AG04450 (cell line): ENCODE measurements around the gene CELA3A. TPM values are rescaled to one million over a fixed set of nuclear protein-coding genes. Genes with fewer than 3 reads are reported as not detected.

Source experiments
- CTCF ChIA-PET: fragments of 300-600, 350-600 bp; formaldehyde crosslinking; extraction: SDS; loops from one replicate; lab custom pipeline; 2022; ENCODE audit warnings: antibody characterized with exemption, inconsistent platforms; lab: Charles Lee
- POLR2A ChIA-PET: fragments of 350-600 bp; formaldehyde crosslinking; extraction: SDS; loops from one replicate; lab custom pipeline; 2021; ENCODE audit warnings: antibody characterized with exemption, inconsistent platforms; lab: Yijun Ruan, JAX
- DNase-seq: peaks from one replicate; pipeline ENCODE4 v3.0.0-alpha.2; 2011; ENCODE audit warnings: low read depth, low spot score
- H3K27ac ChIP-seq: one replicate; pipeline ENCODE4 v1.5.1; 2012; ENCODE audit warnings: low read depth, low read length, control low read depth
- H3K27me3 ChIP-seq: one replicate; pipeline ENCODE4 v1.6.0; 2012; ENCODE audit warnings: low read length; ENCODE audit not compliant: control insufficient read depth, insufficient read depth
- H3K4me3 ChIP-seq: 2 replicates; pipeline ENCODE4 v1.5.1; 2011; ENCODE audit warnings: mild to moderate bottlenecking, low read depth, low read length, control low read depth
- H3K9me3 ChIP-seq: 2 replicates; pipeline ENCODE4 v1.5.1; 2012; ENCODE audit warnings: low read length; ENCODE audit not compliant: control insufficient read depth, insufficient read depth
- polyA plus RNA-seq: library from polyadenylated mRNA; depleted of rRNA; stranded (reverse); fragments of >200 nt; gene quantifications from 2 replicates; pipeline ENCODE4 v1.2.3, GENCODE V29; 2011
- TF ChIP-seq, protein P1 (sequence below): IDR thresholded peaks from 2 replicates; pipeline ENCODE4 v1.5.1; 2011; ENCODE audit warnings: low read depth, low read length, control low read depth, inconsistent platforms

The CELA3A gene
- polyA plus RNA-seq, 1 experiment = not detected

DNA sequence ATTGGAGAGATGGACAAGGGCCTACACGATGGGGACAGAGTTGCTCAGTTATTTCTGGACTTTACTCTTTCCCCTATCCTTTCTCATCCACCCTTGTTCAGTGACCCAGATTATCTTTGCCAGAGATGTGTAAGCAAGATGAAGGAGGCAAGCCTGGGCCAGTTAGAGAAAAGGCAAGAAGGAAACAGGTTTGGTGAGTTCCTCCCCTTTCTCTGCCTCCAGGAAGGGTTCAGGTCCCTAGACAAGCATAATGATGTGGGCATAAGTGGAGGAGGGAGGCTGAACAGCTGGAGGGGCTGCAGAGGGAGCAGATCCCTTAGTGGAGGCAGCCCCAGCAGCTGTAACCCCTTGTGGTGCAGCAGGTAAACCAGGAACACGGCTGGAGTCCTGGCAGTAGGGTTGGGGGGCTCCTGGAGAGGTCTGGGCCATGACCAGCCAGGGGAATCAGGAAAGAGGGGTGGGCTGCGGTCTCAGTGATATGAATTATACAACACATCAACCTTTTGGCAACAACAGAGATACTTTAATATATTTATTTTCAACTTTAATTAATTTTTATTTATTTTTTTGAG is 41.8 kb downstream of the CELA3A start:
- no peak overlapping the region for H3K4me3 ChIP-seq
- no peak for DNase-seq
- CTCF ChIA-PET = no interaction called here

DNA sequence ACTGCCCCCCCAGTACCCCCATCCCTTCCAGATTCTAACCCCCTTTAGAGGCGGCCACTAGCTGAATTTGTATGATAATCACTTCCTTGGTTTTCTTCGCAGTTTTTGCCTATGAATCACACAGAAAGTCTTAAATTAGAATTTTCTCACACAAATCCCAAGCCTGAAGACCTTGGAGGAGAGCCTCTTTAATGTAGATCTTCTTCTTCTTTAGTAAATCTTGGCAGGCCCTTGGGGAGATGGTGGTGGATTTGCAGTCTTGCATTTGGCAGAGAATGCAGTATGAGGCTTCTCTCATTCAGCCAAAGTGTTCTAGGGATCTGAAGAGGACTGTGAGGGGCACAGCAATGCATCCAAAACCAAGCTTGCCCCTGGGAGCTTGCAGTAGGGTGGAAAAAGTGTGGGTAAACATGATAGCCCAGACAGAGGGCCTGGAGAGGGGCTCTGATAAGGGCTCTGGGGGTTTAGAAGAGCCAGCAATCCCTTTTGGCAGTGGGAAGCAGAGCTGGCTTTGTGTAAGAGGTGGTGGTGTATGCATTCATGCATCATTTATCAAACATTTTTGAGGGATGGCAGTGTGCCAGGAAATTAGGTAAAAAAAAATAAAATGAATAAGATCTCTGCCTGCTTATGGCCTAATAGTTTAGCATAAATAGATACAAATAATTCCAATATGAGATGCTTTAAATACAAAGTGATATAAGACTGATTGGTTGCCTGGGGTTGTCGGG is 43.4 kb downstream of the CELA3A start:
- H3K27me3 ChIP-seq = no peaks in the 10 kb centered on the region
- ChIA-PET POLR2A (no interaction called here), CTCF (interaction anchor here (0.6 kb wide), 2 partner anchors 12 to 20 kb away, joined by 7 to 8 read pairs; no protein-coding TSS in a partner anchor)
- H3K9me3 ChIP-seq = no peaks in the 10 kb centered on the region; the same call in 1 of the 2 replicates
- TF ChIP-seq, protein P1, sequence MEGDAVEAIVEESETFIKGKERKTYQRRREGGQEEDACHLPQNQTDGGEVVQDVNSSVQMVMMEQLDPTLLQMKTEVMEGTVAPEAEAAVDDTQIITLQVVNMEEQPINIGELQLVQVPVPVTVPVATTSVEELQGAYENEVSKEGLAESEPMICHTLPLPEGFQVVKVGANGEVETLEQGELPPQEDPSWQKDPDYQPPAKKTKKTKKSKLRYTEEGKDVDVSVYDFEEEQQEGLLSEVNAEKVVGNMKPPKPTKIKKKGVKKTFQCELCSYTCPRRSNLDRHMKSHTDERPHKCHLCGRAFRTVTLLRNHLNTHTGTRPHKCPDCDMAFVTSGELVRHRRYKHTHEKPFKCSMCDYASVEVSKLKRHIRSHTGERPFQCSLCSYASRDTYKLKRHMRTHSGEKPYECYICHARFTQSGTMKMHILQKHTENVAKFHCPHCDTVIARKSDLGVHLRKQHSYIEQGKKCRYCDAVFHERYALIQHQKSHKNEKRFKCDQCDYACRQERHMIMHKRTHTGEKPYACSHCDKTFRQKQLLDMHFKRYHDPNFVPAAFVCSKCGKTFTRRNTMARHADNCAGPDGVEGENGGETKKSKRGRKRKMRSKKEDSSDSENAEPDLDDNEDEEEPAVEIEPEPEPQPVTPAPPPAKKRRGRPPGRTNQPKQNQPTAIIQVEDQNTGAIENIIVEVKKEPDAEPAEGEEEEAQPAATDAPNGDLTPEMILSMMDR = no peak
- no peak overlapping the region for H3K27ac ChIP-seq
- H3K4me3 ChIP-seq = no peak overlapping the region
- no peak for DNase-seq

More for the DNA sequence above, 41.8 kb downstream of the CELA3A start:
- Histone ChIP-seq H3K27me3 (no peaks in the 10 kb centered on the region), H3K9me3 (no peaks in the 10 kb centered on the region; the same call in 1 of the 2 replicates), H3K27ac (no peak overlapping the region)
- POLR2A ChIA-PET = no interaction called here
- TF ChIP-seq, protein P1 = no peak

DNA sequence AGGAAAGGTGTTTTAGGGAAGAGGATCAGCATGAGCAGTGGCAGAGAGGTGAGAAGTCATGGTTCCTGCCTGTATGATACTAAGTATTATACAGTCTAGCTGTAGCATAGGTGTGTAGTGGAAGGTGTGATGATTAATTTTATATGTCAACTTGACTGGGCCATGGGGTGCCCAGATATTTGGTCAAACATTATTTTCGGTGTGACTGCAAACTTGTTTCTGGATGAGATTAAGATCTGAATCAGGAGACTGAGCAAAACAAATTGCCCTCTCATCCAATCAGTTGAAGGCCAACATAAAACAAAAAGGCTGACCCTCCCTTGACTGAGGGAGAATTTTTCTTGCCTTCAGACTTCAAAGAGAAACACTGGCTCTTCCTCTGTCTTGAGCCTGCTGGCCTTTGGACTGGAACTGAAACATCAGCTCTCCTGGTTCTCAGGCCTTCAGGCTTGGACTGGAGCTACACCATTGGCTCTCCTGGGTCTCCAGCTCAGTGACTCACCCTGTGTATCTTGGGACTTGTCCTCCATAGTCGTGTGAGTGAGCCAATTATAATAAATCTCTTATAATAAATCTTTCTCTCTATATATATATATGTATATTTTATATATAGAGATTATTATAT is 44.3 kb downstream of the CELA3A start:
- no peaks in the 10 kb centered on the region for H3K9me3 ChIP-seq

DNA sequence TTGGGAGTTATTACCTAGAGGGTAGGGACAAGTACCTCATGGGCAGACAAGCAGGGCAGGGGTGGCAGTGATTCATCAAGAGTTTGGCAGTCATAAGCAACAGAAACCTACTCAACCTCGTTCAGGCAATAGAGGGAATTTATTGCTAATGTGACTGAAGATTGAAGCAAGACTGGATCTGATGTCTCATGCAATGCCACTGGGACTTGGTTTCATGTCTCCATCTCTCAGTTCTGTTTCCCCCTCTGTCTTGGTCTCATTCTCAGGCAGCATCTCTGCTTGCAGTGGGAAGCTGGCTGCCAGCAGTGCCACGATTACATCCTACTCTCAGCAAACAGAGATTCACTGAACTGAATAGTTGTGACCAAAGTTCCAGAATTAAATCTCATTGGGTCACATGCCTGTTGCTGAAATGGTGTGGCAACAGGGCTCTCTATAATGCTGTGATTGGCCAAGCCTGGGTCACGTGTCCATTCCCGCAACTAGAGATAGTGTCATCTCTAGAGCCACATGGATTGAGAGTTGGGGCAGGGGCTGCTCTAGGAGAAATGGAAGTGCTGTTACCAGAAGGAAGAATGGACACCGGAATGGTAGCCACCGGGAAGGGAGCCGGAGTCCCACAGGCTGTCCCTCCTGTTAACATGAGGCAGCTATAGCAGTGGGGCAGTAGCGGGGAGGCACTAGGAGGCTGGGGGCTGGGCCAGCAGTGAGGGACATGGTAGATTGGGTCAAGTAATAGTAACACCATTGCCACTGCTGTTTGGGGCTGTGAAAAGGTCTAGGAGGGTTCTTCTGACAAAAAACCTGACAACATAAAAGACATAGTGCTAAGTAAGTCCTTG is 47.1 kb downstream of the CELA3A start:
- POLR2A ChIA-PET = interaction anchor here (0.9 kb wide), 1 partner anchor 23 kb away, joined by 3 read pairs; no protein-coding TSS in a partner anchor
- Histone ChIP-seq H3K27me3 (no peaks in the 10 kb centered on the region), H3K4me3 (no peak overlapping the region), H3K9me3 (no peaks in the 10 kb centered on the region; the same call in 1 of the 2 replicates), H3K27ac (no peak overlapping the region)
- TF ChIP-seq, protein P1 = no peak
- no peak for DNase-seq
- CTCF ChIA-PET = interaction anchor here (0.5 kb wide), 1 partner anchor 31 kb away, joined by 3 read pairs; no protein-coding TSS in a partner anchor

More for the DNA sequence above, 44.3 kb downstream of the CELA3A start:
- H3K27me3 ChIP-seq = no peaks in the 10 kb centered on the region
- no peak overlapping the region for H3K4me3 ChIP-seq
- ChIA-PET POLR2A (no interaction called here), CTCF (no interaction called here)
- DNase-seq = no peak
- no peak overlapping the region for H3K27ac ChIP-seq
- TF ChIP-seq, protein P1 = no peak
